Measurements from ENCODE around the gene ZMAT1. TPM values are rescaled to one million over a fixed set of nuclear protein-coding genes. Genes with fewer than 3 reads are reported as not detected.
"Not testable (repeated sequence)": the region's sequence is repeated elsewhere in the genome, so short reads cannot be mapped to it uniquely, and the experiment has no call there.

Gene ZMAT1
- total and polyA plus RNA-seq, 2 donors (not counting 3 experiments of a cell fraction or from before 2014, with no cell fraction given), result 2.4 to 4.3 TPM

DNA sequence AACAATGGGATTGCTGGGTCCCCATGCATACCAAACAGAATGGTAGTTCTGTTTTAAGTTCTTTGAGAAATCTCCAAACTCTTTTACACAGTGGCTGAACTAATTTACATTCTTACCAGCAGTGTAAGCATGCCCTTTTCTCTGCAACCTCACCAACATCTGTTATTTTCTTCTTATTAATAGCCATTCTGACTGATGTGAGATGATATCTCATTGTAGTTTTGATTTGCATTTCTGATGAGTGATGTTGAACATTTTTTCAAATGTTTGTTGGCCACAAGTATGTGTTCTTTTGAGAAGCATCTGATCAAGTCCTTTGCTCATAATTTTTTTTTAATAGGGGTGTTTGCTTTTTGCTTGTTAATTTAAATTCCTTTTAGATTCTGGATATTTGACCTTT, 41.2 kb upstream of the ZMAT1 start:
- FAIRE-seq, result no peak
- ChIA-PET POLR2A (no interaction called here), CTCF (no interaction called here)
- Histone ChIP-seq H3K9ac (replicated peaks; ENCODE audit: extremely low read depth, insufficient read depth, low read length) (no peak overlapping the region), H3K9me3 (replicated peaks; ENCODE audit: control insufficient read depth, insufficient read depth, low read length) (no peaks in the 10 kb centered on the region), H3K4me3 (replicated peaks in 1 of 3; ENCODE audit: insufficient read depth in 1 of 3, low read depth in 1 of 3, low read length in 3 of 3) (no peak overlapping the region), H3K4me1 (ENCODE audit: control insufficient read depth, extremely low read depth, insufficient read depth, low read length) (peaks cover 4% of the 10 kb centered on the region), H3K27me3 (ENCODE audit: control insufficient read depth in 2 of 2, insufficient read depth in 2 of 2, low read length in 2 of 2) (no peaks in the 10 kb centered on the region), H3K4me2 (ENCODE audit: insufficient read depth, low read length) (no peak overlapping the region), H3K9me1 (replicated peaks; ENCODE audit: control insufficient read depth, extremely low read depth, insufficient read depth, low read length) (no peaks in the 10 kb centered on the region), H2AFZ (ENCODE audit: low read depth, low read length) (no peak overlapping the region), H3K36me3 (ENCODE audit: control insufficient read depth in 2 of 2, extremely low read depth in 1 of 2, insufficient read depth in 2 of 2, low read length in 2 of 2) (no peaks in the 10 kb centered on the region), H3K79me2 (ENCODE audit: control insufficient read depth, insufficient read depth, low read length) (no peaks in the 10 kb centered on the region), H3K27ac (ENCODE audit: insufficient read depth, low read depth, low read length) (no peak overlapping the region), H4K20me1 (replicated peaks; ENCODE audit: control insufficient read depth, extremely low read depth, insufficient read depth, low read length) (no peaks in the 10 kb centered on the region)
- dilution Hi-C loops (cut with MboI; ENCODE audit: extremely low pct_ligation_motif_present, low sequenced_read_pairs), result no loop called here
- TF ChIP-seq MYC (IDR thresholded peaks at IDR 0.05; ENCODE audit: low read depth, low read length) (no peak), POLR2A (IDR thresholded peaks at IDR 0.05; ENCODE audit: low read depth, low read length) (no peak), GATA2 (IDR thresholded peaks at IDR 0.05; ENCODE audit: insufficient read depth, insufficient read length, low read depth, low read length) (no peak), EZH2 (IDR thresholded peaks at IDR 0.05; ENCODE audit: borderline replicate concordance, low read depth, low read length, severe bottlenecking) (no peak), FOS (IDR thresholded peaks at IDR 0.05; ENCODE audit: borderline replicate concordance, insufficient read depth, low read length) (no peak), JUN (IDR thresholded peaks at IDR 0.05; ENCODE audit: borderline replicate concordance, insufficient read depth, insufficient read length, low read depth) (no peak), POLR2AphosphoS5 (IDR thresholded peaks at IDR 0.05; ENCODE audit: insufficient read depth, low read depth, low read length) (no peak)
- TF ChIP-seq, protein P1, sequence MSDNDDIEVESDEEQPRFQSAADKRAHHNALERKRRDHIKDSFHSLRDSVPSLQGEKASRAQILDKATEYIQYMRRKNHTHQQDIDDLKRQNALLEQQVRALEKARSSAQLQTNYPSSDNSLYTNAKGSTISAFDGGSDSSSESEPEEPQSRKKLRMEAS (IDR thresholded peaks at IDR 0.05; ENCODE audit: insufficient read depth, insufficient read length), result no peak
- TF ChIP-seq, protein P2, sequence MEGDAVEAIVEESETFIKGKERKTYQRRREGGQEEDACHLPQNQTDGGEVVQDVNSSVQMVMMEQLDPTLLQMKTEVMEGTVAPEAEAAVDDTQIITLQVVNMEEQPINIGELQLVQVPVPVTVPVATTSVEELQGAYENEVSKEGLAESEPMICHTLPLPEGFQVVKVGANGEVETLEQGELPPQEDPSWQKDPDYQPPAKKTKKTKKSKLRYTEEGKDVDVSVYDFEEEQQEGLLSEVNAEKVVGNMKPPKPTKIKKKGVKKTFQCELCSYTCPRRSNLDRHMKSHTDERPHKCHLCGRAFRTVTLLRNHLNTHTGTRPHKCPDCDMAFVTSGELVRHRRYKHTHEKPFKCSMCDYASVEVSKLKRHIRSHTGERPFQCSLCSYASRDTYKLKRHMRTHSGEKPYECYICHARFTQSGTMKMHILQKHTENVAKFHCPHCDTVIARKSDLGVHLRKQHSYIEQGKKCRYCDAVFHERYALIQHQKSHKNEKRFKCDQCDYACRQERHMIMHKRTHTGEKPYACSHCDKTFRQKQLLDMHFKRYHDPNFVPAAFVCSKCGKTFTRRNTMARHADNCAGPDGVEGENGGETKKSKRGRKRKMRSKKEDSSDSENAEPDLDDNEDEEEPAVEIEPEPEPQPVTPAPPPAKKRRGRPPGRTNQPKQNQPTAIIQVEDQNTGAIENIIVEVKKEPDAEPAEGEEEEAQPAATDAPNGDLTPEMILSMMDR (IDR thresholded peaks at IDR 0.05; ENCODE audit: extremely low read depth in 1 of 2, insufficient read depth in 1 of 2, low read depth in 1 of 2, low read length in 2 of 2), result no peak
- BruUV-seq (replicated peaks), result no TSS peak
- no peak for DNase-seq (ENCODE audit: low read depth, low spot score)
- intact Hi-C loops (cut with micrococcal nuclease), result no loop called here

DNA sequence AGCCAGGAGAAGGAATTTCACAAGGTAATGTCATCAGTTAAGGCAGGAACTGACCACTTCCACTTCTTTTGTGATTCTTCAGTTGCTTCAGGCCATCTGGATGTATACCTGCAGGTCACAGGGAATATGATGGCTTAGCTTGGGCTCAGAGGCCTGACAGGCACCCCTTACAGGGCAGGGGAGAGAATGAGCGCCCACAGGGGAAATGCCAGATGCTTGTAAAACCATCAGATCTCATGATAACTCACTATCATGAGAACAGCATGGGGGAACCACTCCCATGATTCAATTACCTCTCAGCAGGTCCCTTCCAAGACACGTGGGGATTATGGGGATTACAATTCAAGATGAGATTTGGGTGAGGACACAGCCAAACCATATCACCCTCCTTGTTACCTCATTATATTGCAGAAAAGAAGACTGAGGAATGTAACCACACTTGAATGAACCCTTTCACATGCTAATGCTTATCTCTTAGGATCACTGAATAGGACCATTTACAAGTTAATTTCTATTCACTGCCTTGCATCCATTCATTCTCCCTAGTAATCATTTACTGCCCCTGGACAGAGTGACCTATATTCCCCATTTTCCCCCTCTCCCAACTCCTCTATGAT, 33.2 kb upstream of the ZMAT1 start:
- H3K9ac ChIP-seq (replicated peaks; ENCODE audit: extremely low read depth, insufficient read depth, low read length); dilution Hi-C loops (cut with MboI; ENCODE audit: extremely low pct_ligation_motif_present, low sequenced_read_pairs); H3K4me3 ChIP-seq (replicated peaks in 1 of 3; ENCODE audit: insufficient read depth in 1 of 3, low read depth in 1 of 3, low read length in 3 of 3); H3K9me1 ChIP-seq (replicated peaks; ENCODE audit: control insufficient read depth, extremely low read depth, insufficient read depth, low read length); H3K4me2 ChIP-seq (ENCODE audit: insufficient read depth, low read length); POLR2A ChIA-PET; intact Hi-C loops (cut with micrococcal nuclease); H3K9me3 ChIP-seq (replicated peaks; ENCODE audit: control insufficient read depth, insufficient read depth, low read length); H3K79me2 ChIP-seq (ENCODE audit: control insufficient read depth, insufficient read depth, low read length); H3K27me3 ChIP-seq (ENCODE audit: control insufficient read depth in 2 of 2, insufficient read depth in 2 of 2, low read length in 2 of 2); DNase-seq (ENCODE audit: low read depth, low spot score); H4K20me1 ChIP-seq (replicated peaks; ENCODE audit: control insufficient read depth, extremely low read depth, insufficient read depth, low read length); FAIRE-seq; BruUV-seq (replicated peaks); H3K4me1 ChIP-seq (ENCODE audit: control insufficient read depth, extremely low read depth, insufficient read depth, low read length); H3K36me3 ChIP-seq (ENCODE audit: control insufficient read depth in 2 of 2, extremely low read depth in 1 of 2, insufficient read depth in 2 of 2, low read length in 2 of 2); H2AFZ ChIP-seq (ENCODE audit: low read depth, low read length); CTCF ChIA-PET; H3K27ac ChIP-seq (ENCODE audit: insufficient read depth, low read depth, low read length): not testable (repeated sequence)

Measured in endothelial cell of umbilical vein (primary cell).